GM12873 (cell line): Measurements from ENCODE around the gene MRI1.

ENCODE experiments used
- CTCF ChIP-seq: IDR thresholded peaks from 2 replicates; pipeline ENCODE4 v1.5.1; 2012; ENCODE audit warnings: low read depth, mild to moderate bottlenecking, moderate library complexity, low read length, control low read depth; ENCODE audit not compliant: insufficient read depth; ENCODE audit errors: missing control alignments

The MRI1 gene

GRCh38 chr19:13812544-13812943 lies 48.2 kb downstream of the MRI1 start:
- no peak for TF ChIP-seq CTCF

GRCh38 chr19:13813147-13813546 lies 48.8 kb downstream of the MRI1 start:
- no peak for TF ChIP-seq CTCF

- TF ChIP-seq CTCF = no peak
These were observed 50.2 kb downstream of the MRI1 start for GRCh38 chr19:13814550-13814949.

GRCh38 chr19:13817018-13817614 lies 52.8 kb downstream of the MRI1 start:
- TF ChIP-seq CTCF = no peak

GRCh38 chr19:13817615-13818371 lies 53.5 kb downstream of the MRI1 start:
- TF ChIP-seq CTCF = no peak

GRCh38 chr19:13819238-13819637 lies 54.9 kb downstream of the MRI1 start:
- TF ChIP-seq CTCF = no peak

GRCh38 chr19:13821292-13821691 lies 57.0 kb downstream of the MRI1 start:
- no peak for TF ChIP-seq CTCF
